ENCODE measurements around the gene PLCXD1.
"Not testable (repeated sequence)": the region's sequence is repeated elsewhere in the genome, so short reads cannot be mapped to it uniquely, and the experiment has no call there.

Gene PLCXD1

DNA sequence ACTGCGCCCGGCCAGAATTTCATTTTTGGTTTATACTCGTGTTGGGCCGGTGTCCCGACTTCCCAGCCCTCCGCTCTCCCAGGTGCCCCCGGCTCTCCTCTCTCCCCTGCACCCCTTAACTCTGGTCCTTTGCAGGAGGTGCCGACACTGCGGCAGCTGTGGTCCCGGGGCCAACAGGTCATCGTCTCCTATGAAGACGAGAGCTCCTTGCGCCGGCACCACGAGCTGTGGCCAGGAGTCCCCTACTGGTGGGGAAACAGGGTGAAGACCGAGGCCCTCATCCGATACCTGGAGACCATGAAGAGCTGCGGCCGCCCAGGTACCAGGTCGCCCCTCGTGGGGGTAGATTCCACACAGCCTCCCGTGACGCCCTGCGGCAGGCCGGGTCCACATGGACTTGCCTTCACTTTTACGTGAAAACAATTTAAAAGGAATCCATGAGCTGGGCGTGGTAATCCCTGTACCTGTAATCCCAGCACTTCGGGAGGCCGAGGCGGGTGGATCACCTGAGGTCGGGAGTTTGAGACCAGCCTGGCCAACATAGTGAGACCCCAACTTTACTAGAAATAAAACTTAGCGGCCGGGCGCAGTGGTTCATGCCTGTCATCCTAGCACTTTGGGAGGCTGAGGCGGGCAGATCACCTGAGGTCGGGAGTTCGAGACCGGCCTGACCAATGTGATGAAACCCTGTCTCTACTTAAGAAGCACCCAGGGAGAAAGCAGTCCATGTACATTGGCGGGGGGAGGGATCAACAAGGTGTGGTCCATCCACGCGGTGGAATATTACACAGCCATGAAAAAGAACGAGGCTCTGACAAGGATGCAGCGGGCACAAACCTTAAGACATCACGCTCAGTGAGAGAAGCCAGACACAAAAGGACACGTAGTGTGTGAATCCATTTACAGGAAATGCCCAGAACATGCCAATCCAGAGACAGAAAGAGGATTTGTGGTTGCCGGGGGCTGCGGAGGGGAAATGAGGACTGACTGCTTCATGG is 12.0 kb downstream of the PLCXD1 start:
- DNase-seq = no peak

DNA sequence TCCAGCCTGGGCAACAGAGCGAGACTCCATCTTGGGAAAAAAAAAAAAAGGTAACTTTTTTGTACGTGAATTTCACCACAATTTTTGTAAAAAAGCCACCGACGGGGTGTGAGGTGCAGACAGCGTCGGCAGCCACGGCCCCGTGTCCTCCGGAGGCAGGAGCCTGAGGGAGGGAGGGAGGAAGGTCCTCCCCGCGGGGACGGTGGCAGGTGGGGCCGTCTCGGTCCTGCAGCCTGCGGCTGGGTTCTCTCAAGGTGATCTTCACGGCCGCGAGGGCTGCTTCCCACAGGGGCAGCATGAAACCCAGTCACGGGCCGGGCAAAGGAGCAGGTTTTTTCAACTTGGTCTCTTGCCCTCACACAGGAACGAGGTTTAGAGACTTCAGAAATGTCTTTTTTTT is 14.0 kb downstream of the PLCXD1 start:
- DNase-seq = no peak

DNA sequence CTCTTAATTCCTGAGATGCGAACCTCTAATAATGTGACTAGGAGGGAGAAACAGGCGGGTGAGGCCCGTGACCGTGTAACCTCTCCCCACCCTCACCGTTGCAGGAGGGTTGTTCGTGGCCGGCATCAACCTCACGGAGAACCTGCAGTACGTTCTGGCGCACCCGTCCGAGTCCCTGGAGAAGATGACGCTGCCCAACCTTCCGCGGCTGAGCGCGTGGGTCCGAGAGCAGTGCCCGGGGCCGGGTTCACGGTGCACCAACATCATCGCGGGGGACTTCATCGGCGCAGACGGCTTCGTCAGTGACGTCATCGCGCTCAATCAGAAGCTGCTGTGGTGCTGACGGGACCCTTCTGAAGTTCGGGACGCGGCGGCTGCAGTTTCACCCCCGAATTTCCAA is 17.8 kb downstream of the PLCXD1 start:
- DNase-seq = no peak

DNA sequence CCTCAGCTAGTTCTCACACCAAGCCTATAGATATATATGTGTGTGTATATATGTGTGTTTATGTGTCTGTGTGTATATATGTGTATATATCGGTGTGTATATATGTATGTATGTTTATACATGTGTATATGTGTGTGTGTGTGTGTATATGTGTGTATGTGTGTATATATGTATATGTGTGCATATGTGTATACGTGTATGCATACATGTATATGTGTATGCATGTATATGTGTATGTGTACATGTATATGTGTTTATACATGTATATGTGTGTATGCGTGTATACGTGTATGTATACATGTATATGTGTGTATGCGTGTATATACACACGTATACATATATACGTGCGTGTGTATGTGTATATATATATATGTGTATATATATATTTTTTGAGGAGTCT is 19.2 kb downstream of the PLCXD1 start:
- DNase-seq = no peak

DNA sequence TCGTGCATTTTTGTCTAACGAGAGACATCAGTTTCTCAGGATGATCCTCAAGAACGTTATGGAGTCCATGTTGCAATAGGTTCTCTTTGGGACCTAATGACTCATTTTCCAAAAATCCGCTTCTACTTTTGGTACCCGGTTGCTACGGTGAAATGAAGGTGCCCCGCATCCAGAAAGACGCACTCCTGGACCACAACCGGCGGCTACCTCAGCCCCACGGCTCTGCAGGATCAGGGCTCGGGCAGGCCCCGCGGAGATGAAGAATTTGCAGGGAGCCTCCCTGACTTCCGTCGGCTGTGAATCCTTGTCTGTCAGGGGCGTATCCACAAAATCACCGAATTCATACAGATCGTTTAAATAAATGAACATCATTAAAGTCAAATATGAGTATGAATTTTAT is 21.8 kb downstream of the PLCXD1 start:
- no peak for DNase-seq

DNA sequence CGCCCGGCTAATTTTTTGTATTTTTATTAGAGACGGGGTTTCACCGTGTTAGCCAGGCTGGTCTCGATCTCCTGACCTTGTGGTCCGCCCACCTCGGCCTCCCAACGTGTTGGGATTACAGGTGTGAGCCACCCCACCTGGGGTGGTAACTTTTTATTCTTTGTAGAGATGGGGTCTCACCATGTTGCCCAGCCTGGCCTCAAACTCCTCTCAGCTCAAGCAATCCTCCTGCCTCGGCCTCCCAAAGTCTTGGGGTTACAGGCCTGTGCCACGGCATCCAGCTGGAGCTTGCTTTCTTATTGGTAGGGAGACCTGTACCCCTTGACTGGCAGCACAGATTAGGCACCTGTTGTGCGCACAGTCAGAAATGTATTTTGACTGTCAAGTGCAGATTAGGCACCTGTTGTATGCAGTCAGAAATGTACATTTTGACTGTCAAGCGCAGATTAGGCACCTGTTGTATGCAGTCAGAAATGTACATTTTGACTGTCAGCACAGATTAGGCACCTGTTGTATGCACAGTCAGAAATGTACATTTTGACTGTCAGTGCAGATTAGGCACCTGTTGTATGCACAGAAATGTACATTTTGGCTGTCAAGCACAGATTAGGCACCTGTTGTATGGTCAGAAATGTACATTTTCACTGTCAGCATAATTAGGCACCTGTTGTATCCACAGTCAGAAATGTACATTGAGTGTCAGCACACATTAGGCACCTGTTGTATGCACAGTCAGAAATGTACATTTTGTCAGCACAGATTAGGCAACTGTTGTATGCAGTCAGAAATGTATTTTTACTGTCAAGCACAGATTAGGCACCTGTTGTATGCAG is 24.8 kb downstream of the PLCXD1 start:
- DNase-seq = not testable (repeated sequence)

DNA sequence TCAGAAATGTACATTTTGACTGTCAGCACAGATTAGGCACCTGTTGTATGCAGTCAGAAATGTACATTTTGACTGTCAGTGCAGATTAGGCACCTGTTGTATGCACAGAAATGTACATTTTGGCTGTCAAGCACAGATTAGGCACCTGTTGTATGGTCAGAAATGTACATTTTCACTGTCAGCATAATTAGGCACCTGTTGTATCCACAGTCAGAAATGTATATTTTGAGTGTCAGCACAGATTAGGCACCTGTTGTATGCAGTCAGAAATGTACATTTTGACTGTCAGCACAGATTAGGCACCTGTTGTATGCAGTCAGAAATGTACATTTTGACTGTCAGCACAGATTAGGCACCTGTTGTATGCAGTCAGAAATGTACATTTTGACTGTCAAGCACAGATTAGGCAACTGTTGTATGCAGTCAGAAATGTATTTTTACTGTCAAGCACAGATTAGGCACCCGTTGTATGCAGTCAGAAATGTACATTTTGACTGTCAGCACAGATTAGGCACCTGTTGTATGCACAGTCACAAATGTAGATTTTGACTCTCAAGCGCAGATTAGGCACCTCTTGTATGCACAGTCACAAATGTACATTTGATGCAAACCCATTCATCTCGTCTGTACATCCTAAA is 25.6 kb downstream of the PLCXD1 start:
- not testable (repeated sequence) for DNase-seq

DNA sequence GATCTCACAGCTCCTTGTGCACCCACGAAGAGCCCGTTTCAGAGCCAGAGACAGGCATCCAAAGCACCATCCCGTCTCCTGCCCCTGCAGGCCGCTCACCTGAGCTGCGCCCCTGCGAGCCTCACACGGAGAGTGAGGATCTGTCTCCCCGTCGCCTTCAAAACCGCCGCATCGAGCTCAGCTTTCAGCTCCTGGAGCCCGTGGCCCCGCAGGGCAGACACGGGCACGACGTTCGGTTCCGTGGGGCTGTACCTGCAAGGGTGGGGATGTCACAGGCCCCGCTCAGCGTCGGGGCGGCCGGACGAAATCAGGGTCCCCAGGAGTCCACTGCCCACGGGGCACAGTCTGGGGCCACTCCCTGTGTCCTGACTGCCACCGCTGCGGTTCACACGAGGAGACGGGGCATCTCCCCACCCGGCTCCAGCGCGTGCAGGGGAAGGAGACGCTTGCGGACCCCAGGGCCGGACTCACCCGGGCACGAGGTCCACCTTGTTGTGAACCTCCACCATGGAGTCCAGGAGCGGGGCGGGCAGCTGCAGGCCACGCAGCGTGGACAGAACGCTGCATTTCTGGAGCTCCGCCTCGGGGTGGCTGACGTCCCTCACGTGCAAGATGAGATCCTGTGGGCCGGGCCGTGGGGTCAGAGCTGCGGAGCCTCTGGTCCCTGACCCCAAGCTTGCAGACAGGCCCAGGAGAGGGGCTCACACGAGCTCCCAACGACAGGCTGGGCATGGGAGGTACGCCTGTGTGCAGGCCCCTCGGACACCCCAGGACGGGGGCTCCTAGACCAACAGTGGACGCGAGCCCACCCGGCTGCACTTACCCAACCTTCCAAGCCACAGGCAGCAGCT is 26.3 kb downstream of the PLCXD1 start:
- DNase-seq = no peak

DNA sequence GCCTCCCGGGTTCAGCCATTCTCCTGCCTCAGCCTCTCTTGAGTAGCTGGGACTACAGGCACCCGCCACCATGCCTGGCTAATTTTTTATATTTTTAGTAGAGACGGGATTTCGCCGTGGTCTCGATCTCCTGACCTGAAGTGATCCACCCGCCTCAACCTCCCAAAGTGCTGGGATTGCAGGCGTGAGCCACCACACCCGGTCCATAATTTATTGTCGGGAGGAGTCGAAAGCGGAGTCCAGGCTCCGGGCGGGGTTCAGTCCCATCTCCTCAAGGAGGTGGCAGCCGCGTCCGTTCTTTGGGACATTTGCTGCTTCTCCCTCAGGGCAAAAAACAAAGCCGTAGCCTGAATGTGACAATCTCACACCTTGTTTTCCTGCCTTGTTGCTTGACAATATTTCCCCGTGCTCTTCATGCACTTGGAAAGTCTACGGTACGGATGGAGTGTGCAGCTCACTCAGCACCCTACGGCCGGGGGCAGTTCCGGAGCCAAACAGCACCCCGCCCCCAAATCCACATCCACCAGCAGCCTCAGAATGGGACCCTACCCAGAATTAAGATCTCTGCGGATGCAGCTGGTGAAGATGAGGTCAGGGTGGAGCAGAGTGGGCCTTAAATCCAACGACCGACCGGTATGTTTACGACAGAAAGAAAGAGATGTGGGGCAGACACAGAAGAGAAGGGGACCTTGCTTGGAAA is 27.8 kb downstream of the PLCXD1 start:
- no peak for DNase-seq

DNA sequence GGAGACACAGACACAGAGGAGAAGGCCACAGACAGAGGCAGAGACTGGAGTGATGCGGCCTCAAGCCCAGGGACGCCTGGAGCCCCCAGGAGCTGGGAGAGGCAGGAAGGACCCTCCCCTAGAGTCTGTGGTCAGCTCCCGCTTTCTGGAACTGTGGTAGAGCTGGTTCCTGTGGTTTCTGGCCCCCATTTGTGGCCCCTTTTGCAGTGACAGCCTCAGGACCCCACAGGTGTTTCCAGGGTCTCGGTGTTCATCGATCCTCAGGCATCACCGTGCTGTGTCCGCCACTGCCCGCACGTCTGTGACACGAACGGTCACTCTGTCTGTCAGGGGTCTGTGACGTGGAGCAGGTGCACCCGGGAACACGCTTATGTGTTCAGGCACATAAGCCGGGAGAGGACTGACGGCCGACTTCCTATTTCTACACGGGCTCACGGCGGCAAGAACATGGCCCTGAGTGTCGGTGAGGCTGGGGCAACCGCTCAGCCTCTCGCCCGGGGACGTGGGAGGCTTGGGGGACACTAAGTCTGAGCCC is 29.5 kb downstream of the PLCXD1 start:
- DNase-seq = no peak

DNA sequence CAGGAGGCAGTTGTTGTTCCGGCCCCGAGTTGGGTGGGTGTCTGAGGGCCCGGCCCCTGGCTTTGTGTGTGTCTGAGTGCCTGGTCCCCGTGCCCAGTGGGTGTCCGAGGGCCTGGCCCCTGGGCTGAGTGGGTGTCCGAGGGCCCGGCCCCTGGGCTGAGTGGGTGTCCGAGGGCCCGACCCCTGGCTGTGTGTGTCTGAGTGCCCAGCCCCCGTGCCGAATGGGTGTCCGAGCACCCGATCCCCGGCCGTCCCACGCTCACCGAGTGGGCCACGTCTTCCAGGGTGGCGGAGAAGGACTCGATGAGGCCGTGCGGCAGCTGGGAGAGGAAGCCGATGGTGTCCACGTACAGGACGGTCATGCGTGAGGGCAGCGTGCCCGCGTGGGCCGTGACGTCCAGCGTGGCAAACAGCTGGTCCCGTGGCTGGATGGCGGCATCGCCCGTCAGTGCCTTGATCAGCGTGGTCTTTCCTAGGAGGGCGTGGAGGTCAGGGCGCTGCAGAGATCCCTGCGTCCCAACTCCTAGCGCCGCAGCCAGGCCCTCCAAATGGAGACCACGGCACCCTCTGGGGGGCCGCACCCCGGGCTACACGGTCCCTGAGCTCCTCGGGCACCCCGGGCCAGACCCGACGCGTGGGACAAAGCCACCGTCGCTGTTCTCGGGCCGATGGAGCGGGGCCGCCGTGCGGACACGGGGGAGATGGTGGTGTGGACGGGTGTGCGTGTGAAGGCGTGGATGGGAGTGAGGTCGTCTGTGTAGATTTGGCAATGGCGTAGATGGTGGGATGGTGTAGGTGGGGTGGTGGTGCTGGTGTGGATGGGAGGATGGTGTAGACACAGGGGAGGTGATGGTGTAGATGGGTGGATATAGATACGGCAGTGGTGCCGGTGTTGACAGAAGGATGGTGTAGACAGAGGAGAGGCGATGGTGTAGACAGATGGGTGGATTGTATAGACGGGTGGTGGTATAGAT is 30.3 kb downstream of the PLCXD1 start:
- no peak for DNase-seq

DNA sequence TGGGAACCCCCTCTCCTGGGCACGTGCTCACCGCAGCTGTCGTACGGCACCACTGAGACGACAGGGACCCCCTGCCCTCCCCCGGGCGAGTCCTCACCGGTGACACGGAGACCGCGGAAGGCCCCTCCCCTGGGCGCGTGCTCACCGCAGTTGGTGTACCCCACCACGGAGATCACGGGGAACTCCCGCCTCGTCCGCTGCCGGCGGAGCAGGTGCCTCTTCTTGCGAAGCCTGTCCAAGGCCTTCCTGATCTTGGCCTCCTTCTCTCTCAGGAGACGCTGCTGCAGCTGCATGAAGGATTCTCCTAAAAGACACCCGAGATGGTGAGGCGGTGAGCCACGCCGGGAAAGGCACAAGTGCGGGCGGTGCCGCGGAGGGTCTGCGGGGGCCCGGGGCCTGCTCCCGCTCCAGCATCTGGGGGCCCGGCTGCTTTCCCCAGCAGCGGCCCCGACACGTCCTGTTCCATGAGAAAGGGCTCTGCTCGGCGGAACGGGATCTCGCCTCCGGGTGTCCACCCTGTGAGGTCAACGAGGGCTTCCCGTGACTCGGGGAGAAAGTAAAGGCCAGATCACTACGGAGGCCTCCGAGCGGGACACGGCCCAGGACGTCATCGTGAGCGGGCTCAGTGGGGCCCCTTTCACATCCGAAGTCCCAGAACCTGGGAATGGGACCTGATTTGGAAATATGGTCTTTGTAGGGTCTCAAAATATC is 31.6 kb downstream of the PLCXD1 start:
- no peak for DNase-seq

DNA sequence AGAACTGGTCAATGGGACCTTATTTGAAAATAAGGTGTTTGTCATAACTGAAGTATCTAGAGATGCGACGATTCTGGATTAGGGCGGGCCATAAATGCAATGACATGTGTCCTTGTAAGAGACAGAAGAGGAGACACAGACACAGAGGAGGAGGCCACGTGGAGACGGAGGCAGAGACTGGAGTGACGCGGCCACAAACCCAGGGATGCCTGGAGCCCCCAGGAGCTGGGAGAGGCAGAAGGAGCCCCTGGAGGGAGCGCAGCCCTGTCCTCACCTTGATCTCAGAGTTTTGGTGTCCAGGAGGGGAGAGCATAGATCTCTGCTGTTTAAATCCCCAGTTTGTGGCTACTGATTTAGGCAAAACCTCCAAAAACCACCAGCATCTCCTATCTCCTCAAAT is 32.4 kb downstream of the PLCXD1 start:
- DNase-seq = no peak

DNA sequence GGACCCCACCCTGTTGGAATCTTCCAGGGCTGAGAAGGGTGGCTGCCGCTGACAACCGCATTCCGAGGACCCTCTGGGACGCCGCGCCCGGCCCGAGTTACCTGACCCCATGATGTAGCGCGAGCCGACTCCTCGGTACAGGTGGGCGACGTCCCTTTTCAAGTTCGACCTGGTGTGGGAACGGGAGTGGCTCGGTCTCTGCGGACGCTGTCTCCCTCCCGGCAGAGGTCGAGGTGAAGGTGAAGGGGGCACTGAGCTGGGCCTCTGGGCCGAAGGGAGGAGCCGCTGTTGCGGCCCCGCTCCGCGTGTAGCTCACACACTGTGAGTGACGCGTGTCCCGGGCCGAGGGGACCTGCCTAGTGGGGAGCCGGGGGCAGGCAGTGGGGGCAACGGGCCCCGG is 32.9 kb downstream of the PLCXD1 start:
- no peak for DNase-seq

DNA sequence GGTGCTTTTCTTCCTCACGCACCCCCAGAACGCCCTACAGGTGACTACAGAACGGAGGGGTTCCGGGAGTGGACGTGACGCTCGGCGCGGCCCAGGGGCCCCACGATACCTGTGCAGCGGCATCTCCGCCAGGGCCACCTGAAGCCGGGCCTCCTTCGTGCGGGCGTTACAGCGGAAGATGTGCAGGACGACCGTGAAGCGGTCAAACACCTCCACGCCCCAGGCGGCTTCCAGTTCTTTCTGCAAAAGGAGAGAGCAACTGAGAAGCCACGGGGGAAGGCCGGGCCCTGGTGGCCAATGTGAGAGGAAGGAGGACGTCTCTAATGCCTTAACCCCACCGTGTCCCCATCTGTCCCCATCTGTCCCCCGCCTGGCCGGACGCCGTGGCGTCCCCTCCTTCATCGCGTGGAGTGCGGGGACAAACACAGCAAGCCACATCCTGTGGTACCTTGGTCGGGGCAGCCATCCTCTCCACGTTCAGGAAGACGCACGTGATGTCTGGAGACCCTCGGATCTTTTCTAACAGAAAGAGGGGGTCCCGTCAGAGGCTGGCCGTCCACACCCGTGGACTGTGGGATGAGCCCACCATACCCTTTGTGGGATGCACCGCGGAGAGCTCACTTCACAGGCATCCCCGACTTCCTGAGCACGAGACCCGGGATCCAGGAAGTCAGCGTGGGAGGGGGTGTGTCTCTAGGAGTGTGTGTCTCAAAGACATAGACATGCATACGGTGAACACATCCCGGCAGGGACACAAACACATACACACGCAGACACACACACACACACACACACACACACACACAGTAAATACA is 33.8 kb downstream of the PLCXD1 start:
- DNase-seq = no peak

DNA sequence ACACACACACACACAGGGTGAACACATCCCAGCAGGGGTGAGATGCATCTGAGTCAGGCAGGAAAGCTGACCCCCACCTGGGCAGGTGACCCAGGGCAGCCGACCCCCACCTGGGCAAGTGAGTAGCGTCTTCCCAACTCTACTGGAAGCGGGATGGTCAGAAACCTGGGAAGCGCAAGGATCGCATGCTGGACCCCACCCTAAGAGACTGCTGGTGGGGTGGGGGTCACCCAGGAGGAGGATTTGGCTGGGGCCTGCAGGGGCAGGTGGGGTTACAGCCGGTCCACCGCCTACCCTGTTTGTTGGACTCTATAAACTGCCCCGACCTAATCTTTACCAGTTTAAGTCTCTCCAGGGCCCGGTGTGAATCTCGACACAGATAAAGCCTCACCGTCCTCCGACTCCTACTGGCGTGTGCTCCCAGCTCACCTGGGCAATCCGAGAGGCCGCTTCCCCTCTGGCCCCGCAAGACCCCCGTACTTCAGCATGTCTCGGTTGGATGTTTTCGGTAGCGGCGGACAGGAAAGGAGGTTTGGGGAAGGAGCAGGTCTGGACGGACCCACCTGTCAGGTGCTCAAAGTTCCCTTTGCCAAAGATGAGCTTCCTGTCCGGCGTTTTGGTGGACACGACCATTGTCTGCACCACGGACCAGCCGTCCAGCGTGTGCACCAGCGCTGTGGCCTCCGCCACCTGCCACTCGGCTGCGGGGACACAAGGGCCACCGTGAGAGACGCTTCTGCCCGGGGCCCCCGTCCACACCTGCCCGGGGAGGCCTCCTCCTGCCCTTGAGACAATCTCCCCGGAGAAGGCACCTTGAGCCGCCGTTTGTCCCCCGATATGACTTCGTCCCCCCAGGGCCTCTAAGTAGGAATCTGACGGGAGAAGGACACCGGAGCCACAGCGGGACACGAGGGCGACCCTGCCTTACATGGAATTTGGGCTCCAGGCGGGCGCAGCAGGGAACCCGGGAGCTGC is 35.5 kb downstream of the PLCXD1 start:
- no peak for DNase-seq

DNA sequence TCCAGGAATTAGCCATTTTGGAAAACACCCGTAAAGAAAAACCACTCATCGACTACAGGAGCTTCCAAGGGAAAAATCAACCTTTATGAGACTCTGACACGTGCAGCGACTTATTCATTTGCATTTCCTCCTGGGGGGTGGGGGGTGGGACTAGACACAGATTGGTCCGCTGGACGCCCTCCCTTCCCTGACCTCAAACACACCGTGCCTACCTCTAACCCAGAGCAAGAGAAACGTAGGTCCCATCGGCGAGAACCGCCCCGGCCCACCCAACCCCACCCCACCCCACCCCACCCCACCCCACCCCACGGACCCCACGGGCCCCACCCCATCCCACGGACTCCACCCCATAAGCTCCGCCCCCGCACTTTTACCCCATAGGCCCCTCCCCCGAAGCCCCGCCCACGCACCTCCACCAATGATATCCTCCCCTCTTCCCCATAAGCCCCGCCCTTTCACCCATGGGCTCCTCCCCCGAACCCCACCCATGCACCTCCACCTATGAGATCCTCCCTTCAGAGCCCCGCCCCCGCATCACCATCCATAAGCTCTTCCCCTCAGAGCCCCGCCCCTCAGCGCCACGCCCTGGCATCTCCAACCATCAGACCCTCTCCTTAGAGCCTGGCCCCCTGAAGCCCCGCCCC is 36.4 kb downstream of the PLCXD1 start:
- DNase-seq = no peak
